ENCODE results near the gene GFRA1.

Gene GFRA1

GRCh38 chr10:116067825-116068224, 205.2 kb downstream of the GFRA1 start:
- H3K27ac ChIP-seq: no peak overlapping the region
- no peak for TF ChIP-seq CTCF (IDR thresholded peaks at IDR 0.05)
- no peaks in the 10 kb centered on the region for H3K36me3 ChIP-seq
- intact Hi-C loops (cut with DNase I; ENCODE audit: low total_unique reads): no loop called here
- H3K9me3 ChIP-seq: no peaks in the 10 kb centered on the region
- no peaks in the 10 kb centered on the region for H3K27me3 ChIP-seq
- no peak for DNase-seq
- no peaks in the 10 kb centered on the region for H3K4me1 ChIP-seq
- H3K4me3 ChIP-seq: no peak overlapping the region

GRCh38 chr10:116063107-116063506, 209.9 kb downstream of the GFRA1 start:
- no peak for DNase-seq
- Histone ChIP-seq H3K4me3 (no peak overlapping the region), H3K36me3 (no peaks in the 10 kb centered on the region), H3K4me1 (no peaks in the 10 kb centered on the region), H3K27ac (no peak overlapping the region), H3K9me3 (no peaks in the 10 kb centered on the region), H3K27me3 (peaks cover 0 to 5% of the 10 kb centered on the region in 2 donors)
- intact Hi-C loops (cut with DNase I; ENCODE audit: low total_unique reads): loop anchor here (2.0 kb wide), 1 partner anchor 44 kb away; no protein-coding TSS in a partner anchor
- no peak for TF ChIP-seq CTCF (IDR thresholded peaks at IDR 0.05)

- no peak for DNase-seq
- no peaks in the 10 kb centered on the region for H3K4me1 ChIP-seq
- no peaks in the 10 kb centered on the region for H3K9me3 ChIP-seq
- H3K27ac ChIP-seq: no peak overlapping the region
- H3K36me3 ChIP-seq: no peaks in the 10 kb centered on the region
- TF ChIP-seq CTCF (IDR thresholded peaks at IDR 0.05): no peak
- H3K27me3 ChIP-seq: peaks cover 0 to 5% of the 10 kb centered on the region in 2 donors
- no peak overlapping the region for H3K4me3 ChIP-seq
- intact Hi-C loops (cut with DNase I; ENCODE audit: low total_unique reads): no loop called here
Observed at GRCh38 chr10:116060864-116061263, 212.1 kb downstream of the GFRA1 start.

- intact Hi-C loops (cut with DNase I; ENCODE audit: low total_unique reads): no loop called here
- TF ChIP-seq CTCF (IDR thresholded peaks at IDR 0.05): no peak
- peaks cover 0 to 5% of the 10 kb centered on the region in 2 donors for H3K27me3 ChIP-seq
- no peaks in the 10 kb centered on the region for H3K9me3 ChIP-seq
- no peaks in the 10 kb centered on the region for H3K36me3 ChIP-seq
- DNase-seq: no peak
- no peak overlapping the region for H3K4me3 ChIP-seq
- H3K4me1 ChIP-seq: no peaks in the 10 kb centered on the region
- H3K27ac ChIP-seq: no peak overlapping the region
Observed at GRCh38 chr10:116059320-116059719, 213.7 kb downstream of the GFRA1 start.

- intact Hi-C loops (cut with DNase I; ENCODE audit: low total_unique reads): no loop called here
Observed at GRCh38 chr10:116056445-116057293, 216.3 kb downstream of the GFRA1 start.

More at GRCh38 chr10:116056445-116057293, 216.3 kb downstream of the GFRA1 start:
- H3K27me3 ChIP-seq: peaks cover 0 to 5% of the 10 kb centered on the region in 2 donors
- no peaks in the 10 kb centered on the region for H3K4me1 ChIP-seq
- DNase-seq: peak; percentile 69 to 72
- H3K27ac ChIP-seq: no peak overlapping the region
- no peaks in the 10 kb centered on the region for H3K9me3 ChIP-seq
- no peak overlapping the region for H3K4me3 ChIP-seq
- no peaks in the 10 kb centered on the region for H3K36me3 ChIP-seq
- TF ChIP-seq CTCF (IDR thresholded peaks at IDR 0.05): no peak
